ENCODE results near the gene PPARGC1A. TPM values are rescaled to one million over a fixed set of nuclear protein-coding genes. Genes with fewer than 3 reads are reported as not detected.

PPARGC1A gene
- total RNA-seq, 1 donor from 2014 or later, result not detected

DNA sequence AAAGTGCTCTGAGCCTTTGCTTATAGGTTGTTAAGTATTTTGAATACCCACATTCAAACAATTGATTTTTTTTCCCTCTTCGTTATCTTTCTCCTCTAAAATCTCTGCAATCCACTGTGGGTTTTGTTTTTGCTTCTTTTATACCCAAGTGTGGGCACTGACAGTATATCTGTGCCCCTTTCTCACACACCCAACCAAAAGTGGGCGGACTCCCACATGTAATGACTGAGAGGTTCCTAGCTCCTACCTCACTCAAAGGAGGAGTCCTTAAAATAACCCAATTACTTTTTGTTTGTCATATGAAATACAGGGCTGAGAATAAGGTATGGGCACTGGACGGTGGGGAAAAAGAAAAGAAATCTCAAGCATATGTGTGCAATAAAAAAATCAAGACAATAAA is 51.7 kb downstream of the PPARGC1A start:
- no peaks in the 10 kb centered on the region for H3K4me1 Mint-ChIP-seq (ENCODE audit: low read depth)
- H3K27ac Mint-ChIP-seq, result no peak overlapping the region
- no peaks in the 10 kb centered on the region for H3K27me3 Mint-ChIP-seq (ENCODE audit: low read depth)
- intact Hi-C loops (cut with micrococcal nuclease), result no loop called here
- no peaks in the 10 kb centered on the region for H3K9me3 Mint-ChIP-seq
- H3K4me3 Mint-ChIP-seq (ENCODE audit: low read depth), result no peak overlapping the region
- H3K36me3 Mint-ChIP-seq (ENCODE audit: low read depth), result no peaks in the 10 kb centered on the region
- DNase-seq (ENCODE audit: low spot score), result no peak

DNA sequence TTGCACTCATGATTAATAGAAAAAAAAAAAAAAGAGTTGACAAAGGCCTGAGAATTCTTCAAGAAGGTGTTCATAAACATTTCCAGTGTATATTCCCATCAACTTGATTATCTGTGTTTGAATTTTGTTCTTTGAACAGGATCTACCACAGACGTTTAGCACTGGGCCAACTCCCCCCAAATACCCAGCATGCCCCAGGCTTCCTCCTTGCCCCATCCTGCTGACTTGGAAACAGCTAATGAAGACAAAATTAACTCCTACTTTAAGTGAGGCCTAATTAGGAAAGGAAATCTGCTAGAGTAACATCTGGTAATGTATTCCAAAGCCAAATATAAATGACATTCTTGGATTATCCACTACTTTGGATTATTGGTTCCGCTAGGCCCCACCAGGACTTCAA is 52.5 kb downstream of the PPARGC1A start:
- Mint-ChIP-seq H3K27ac (no peak overlapping the region), H3K9me3 (no peaks in the 10 kb centered on the region), H3K4me1 (ENCODE audit: low read depth) (no peaks in the 10 kb centered on the region), H3K27me3 (ENCODE audit: low read depth) (no peaks in the 10 kb centered on the region), H3K36me3 (ENCODE audit: low read depth) (no peaks in the 10 kb centered on the region), H3K4me3 (ENCODE audit: low read depth) (no peak overlapping the region)
- intact Hi-C loops (cut with micrococcal nuclease), result no loop called here
- no peak for DNase-seq (ENCODE audit: low spot score)

- DNase-seq (ENCODE audit: low spot score), result no peak
Measured at GRCh38 chr4:23835774-23836478, 53.9 kb downstream of the PPARGC1A start.

DNA sequence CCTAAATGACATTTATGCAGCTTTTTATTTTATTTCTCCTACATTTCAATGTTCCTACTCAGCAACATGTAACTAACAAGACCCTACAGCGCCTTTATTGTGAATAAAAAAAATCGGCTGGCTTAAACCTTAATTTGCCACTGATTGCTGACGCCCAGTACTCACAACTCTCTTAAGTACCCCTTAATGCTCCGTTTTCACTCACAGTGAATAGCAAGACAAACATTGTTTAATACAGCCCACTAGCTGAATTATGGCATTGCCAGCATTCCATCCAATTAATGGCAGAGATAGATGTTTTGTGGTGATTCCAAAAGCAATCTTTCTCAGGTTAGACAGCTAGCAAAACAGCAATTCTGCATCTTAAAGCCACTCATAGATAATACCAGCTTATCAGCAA is 61.1 kb downstream of the PPARGC1A start:
- no peak for DNase-seq (ENCODE audit: low spot score)
- no peaks in the 10 kb centered on the region for H3K27me3 Mint-ChIP-seq (ENCODE audit: low read depth)
- H3K4me3 Mint-ChIP-seq (ENCODE audit: low read depth), result no peak overlapping the region
- no peaks in the 10 kb centered on the region for H3K4me1 Mint-ChIP-seq (ENCODE audit: low read depth)
- intact Hi-C loops (cut with micrococcal nuclease), result no loop called here
- no peaks in the 10 kb centered on the region for H3K9me3 Mint-ChIP-seq
- H3K27ac Mint-ChIP-seq, result no peak overlapping the region
- H3K36me3 Mint-ChIP-seq (ENCODE audit: low read depth), result no peaks in the 10 kb centered on the region

More at GRCh38 chr4:23835774-23836478, 53.9 kb downstream of the PPARGC1A start:
- Mint-ChIP-seq H3K4me1 (ENCODE audit: low read depth) (no peaks in the 10 kb centered on the region), H3K4me3 (ENCODE audit: low read depth) (no peak overlapping the region), H3K27me3 (ENCODE audit: low read depth) (no peaks in the 10 kb centered on the region), H3K9me3 (no peaks in the 10 kb centered on the region), H3K27ac (no peak overlapping the region), H3K36me3 (ENCODE audit: low read depth) (no peaks in the 10 kb centered on the region)
- intact Hi-C loops (cut with micrococcal nuclease), result no loop called here

- no peaks in the 10 kb centered on the region for H3K9me3 Mint-ChIP-seq
- no peak for DNase-seq (ENCODE audit: low spot score)
- H3K4me1 Mint-ChIP-seq (ENCODE audit: low read depth), result no peaks in the 10 kb centered on the region
Measured at GRCh38 chr4:23828020-23828715, 61.7 kb downstream of the PPARGC1A start.

DNA sequence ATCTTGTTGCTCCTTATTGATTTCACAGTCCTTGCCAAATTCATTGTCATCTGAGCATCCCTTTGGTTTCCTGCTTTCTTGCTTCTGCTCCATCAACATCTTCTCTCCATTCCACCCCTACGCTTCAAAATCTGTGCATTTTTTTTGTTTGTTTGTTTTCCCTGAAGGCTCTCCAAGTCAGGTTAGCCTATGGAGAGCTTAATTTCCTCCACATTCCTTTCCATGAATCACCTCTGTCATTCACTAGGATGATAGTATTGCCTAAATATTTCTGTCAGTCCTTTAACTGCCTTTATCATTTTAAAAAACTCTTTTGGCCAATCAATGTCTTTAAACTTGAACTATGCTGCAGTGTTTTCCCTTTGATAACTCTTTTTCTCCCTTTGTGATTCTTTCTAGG is 67.7 kb downstream of the PPARGC1A start:
- Mint-ChIP-seq H3K27me3 (ENCODE audit: low read depth) (no peaks in the 10 kb centered on the region), H3K9me3 (no peaks in the 10 kb centered on the region), H3K36me3 (ENCODE audit: low read depth) (no peaks in the 10 kb centered on the region), H3K27ac (no peak overlapping the region), H3K4me1 (ENCODE audit: low read depth) (no peaks in the 10 kb centered on the region), H3K4me3 (ENCODE audit: low read depth) (no peak overlapping the region)
- no peak for DNase-seq (ENCODE audit: low spot score)
- intact Hi-C loops (cut with micrococcal nuclease), result no loop called here

More at GRCh38 chr4:23828020-23828715, 61.7 kb downstream of the PPARGC1A start:
- Mint-ChIP-seq H3K27ac (no peak overlapping the region), H3K4me3 (ENCODE audit: low read depth) (no peak overlapping the region), H3K27me3 (ENCODE audit: low read depth) (no peaks in the 10 kb centered on the region), H3K36me3 (ENCODE audit: low read depth) (no peaks in the 10 kb centered on the region)
- intact Hi-C loops (cut with micrococcal nuclease), result no loop called here

- intact Hi-C loops (cut with micrococcal nuclease), result no loop called here
- Mint-ChIP-seq H3K36me3 (ENCODE audit: low read depth) (no peaks in the 10 kb centered on the region), H3K9me3 (no peaks in the 10 kb centered on the region), H3K4me3 (ENCODE audit: low read depth) (no peak overlapping the region), H3K4me1 (ENCODE audit: low read depth) (no peaks in the 10 kb centered on the region), H3K27me3 (ENCODE audit: low read depth) (no peaks in the 10 kb centered on the region), H3K27ac (no peak overlapping the region)
- no peak for DNase-seq (ENCODE audit: low spot score)
Measured at GRCh38 chr4:23819041-23819511, 70.8 kb downstream of the PPARGC1A start.

DNA sequence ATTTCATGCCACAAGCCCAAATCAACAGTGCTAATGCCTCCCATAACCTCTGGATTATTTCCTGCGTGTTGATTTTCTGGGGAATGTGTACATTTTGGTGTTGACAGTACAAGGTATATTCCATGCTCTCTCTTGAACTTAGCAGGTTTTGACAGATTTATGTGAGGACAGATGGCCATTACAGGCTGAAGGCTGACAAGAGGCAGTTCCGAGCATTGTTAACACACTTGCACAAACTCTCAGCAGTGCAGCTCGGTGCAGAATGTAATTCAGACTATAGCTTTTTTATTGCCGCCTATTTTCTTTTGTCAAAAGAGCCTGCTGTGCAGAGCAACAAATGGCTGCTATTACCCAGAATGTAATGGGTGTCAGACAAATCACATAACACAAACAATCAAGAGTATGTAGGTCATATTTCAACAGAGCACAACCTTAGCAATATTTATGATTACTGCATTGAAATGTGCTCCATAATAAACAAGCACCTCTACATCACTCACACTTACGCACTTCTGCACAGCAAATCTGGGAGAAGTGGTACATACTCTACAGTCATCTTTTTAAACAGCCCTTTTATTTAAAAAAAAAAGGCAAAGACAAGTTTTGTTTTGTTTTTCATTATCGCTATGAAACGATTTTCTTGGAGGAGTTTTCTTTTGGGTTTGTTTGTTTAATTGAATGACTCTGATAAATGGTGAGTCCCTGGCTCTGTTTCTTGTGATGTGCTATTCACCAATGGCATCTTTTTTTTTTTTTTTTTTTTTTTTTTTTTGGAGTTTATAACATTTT is 71.6 kb downstream of the PPARGC1A start:
- H3K4me1 Mint-ChIP-seq (ENCODE audit: low read depth), result no peaks in the 10 kb centered on the region
- H3K27me3 Mint-ChIP-seq (ENCODE audit: low read depth), result no peaks in the 10 kb centered on the region
- H3K9me3 Mint-ChIP-seq, result no peaks in the 10 kb centered on the region
- H3K27ac Mint-ChIP-seq, result no peak overlapping the region
- no peak overlapping the region for H3K4me3 Mint-ChIP-seq (ENCODE audit: low read depth)
- H3K36me3 Mint-ChIP-seq (ENCODE audit: low read depth), result no peaks in the 10 kb centered on the region
- DNase-seq (ENCODE audit: low spot score), result no peak
- intact Hi-C loops (cut with micrococcal nuclease), result no loop called here

GRCh38 chr4:23814996-23815660 is 74.7 kb downstream of the PPARGC1A start:
- H3K9me3 Mint-ChIP-seq, result peaks cover 4% of the 10 kb centered on the region
- H3K27me3 Mint-ChIP-seq (ENCODE audit: low read depth), result no peaks in the 10 kb centered on the region
- H3K4me1 Mint-ChIP-seq (ENCODE audit: low read depth), result no peaks in the 10 kb centered on the region
- intact Hi-C loops (cut with micrococcal nuclease), result no loop called here
- no peak overlapping the region for H3K27ac Mint-ChIP-seq
- H3K36me3 Mint-ChIP-seq (ENCODE audit: low read depth), result no peaks in the 10 kb centered on the region
- no peak for DNase-seq (ENCODE audit: low spot score)
- no peak overlapping the region for H3K4me3 Mint-ChIP-seq (ENCODE audit: low read depth)

DNA sequence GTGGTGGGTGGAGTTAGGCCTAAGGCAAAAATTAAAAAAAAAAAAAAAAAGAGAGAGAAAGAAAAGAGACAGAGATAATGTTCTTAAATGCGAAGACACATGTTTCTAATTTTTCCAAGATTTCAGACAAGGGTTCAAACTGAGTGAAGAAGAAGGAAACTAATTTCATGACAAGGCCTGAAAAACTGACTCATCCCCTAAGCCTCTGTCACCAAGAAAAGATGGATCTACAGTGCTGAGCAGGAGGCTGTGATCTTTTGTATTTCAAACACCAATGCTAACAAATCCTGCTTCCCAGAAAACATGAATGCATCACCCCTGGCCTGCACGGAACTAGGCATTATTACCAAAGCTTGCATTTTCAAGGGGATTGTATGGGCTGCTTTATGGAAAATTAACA is 75.3 kb downstream of the PPARGC1A start:
- no peaks in the 10 kb centered on the region for H3K36me3 Mint-ChIP-seq (ENCODE audit: low read depth)
- no peaks in the 10 kb centered on the region for H3K4me1 Mint-ChIP-seq (ENCODE audit: low read depth)
- intact Hi-C loops (cut with micrococcal nuclease), result no loop called here
- no peaks in the 10 kb centered on the region for H3K27me3 Mint-ChIP-seq (ENCODE audit: low read depth)
- H3K27ac Mint-ChIP-seq, result no peak overlapping the region
- no peak for DNase-seq (ENCODE audit: low spot score)
- no peak overlapping the region for H3K4me3 Mint-ChIP-seq (ENCODE audit: low read depth)
- peaks cover 4% of the 10 kb centered on the region for H3K9me3 Mint-ChIP-seq

GRCh38 chr4:23811161-23811560 is 78.7 kb downstream of the PPARGC1A start:
- no peak overlapping the region for H3K4me3 Mint-ChIP-seq (ENCODE audit: low read depth)
- DNase-seq (ENCODE audit: low spot score), result no peak
- no peaks in the 10 kb centered on the region for H3K4me1 Mint-ChIP-seq (ENCODE audit: low read depth)
- no peaks in the 10 kb centered on the region for H3K27me3 Mint-ChIP-seq (ENCODE audit: low read depth)
- H3K36me3 Mint-ChIP-seq (ENCODE audit: low read depth), result no peaks in the 10 kb centered on the region
- H3K27ac Mint-ChIP-seq, result no peak overlapping the region
- H3K9me3 Mint-ChIP-seq, result peaks cover 4% of the 10 kb centered on the region
- intact Hi-C loops (cut with micrococcal nuclease), result no loop called here

GRCh38 chr4:23805450-23805851 is 84.4 kb downstream of the PPARGC1A start:
- no peak for DNase-seq (ENCODE audit: low spot score)
- H3K9me3 Mint-ChIP-seq, result no peaks in the 10 kb centered on the region
- no peaks in the 10 kb centered on the region for H3K4me1 Mint-ChIP-seq (ENCODE audit: low read depth)
- no peak overlapping the region for H3K27ac Mint-ChIP-seq
- H3K4me3 Mint-ChIP-seq (ENCODE audit: low read depth), result no peak overlapping the region
- intact Hi-C loops (cut with micrococcal nuclease), result no loop called here
- H3K27me3 Mint-ChIP-seq (ENCODE audit: low read depth), result no peaks in the 10 kb centered on the region
- no peaks in the 10 kb centered on the region for H3K36me3 Mint-ChIP-seq (ENCODE audit: low read depth)

All from activated T-helper 2 cell treated with anti-CD3 and anti-CD28 coated beads, Interferon-gamma antibody, Interleukin-2, Interleukin-4, amounts not matched to agents 10 μg/mL and 5 μg/mL and 100 μg/mL, durations not matched to agents 14 hours and 24 hours and 36 hours (primary cell).